ENCODE measurements around the gene ADM2. TPM values are rescaled to one million over a fixed set of nuclear protein-coding genes. Genes with fewer than 3 reads are reported as not detected.
A peak's percentile ranks its signal among the peaks of the same experiment; 100 is the strongest.
"Not testable (repeated sequence)": the region's sequence is repeated elsewhere in the genome, so short reads cannot be mapped to it uniquely, and the experiment has no call there.

Gene ADM2
- total RNA-seq, 1 experiment from 2014 or later, result 3.2 TPM

- DNase-seq, result peak; percentile 88
Observed at GRCh38 chr22:50531546-50531961, 50.2 kb downstream of the ADM2 start.

GRCh38 chr22:50531962-50532674, 50.8 kb downstream of the ADM2 start:
- Histone ChIP-seq H3K4me3 (ENCODE audit: insufficient read depth, low read depth, low read length) (peak overlapping the region; percentile 50), H3K27me3 (ENCODE audit: control insufficient read depth, insufficient read depth, low read length) (peaks cover 58% of the 10 kb centered on the region), H3K36me3 (replicated peaks; ENCODE audit: control insufficient read depth, insufficient read depth, low read length) (no peaks in the 10 kb centered on the region)
- DNase-seq, result peak; percentile 92

More at GRCh38 chr22:50531546-50531961, 50.2 kb downstream of the ADM2 start:
- Histone ChIP-seq H3K36me3 (replicated peaks; ENCODE audit: control insufficient read depth, insufficient read depth, low read length) (no peaks in the 10 kb centered on the region), H3K4me3 (ENCODE audit: insufficient read depth, low read depth, low read length) (peak overlapping the region; percentile 50), H3K27me3 (ENCODE audit: control insufficient read depth, insufficient read depth, low read length) (peaks cover 62% of the 10 kb centered on the region)

DNA sequence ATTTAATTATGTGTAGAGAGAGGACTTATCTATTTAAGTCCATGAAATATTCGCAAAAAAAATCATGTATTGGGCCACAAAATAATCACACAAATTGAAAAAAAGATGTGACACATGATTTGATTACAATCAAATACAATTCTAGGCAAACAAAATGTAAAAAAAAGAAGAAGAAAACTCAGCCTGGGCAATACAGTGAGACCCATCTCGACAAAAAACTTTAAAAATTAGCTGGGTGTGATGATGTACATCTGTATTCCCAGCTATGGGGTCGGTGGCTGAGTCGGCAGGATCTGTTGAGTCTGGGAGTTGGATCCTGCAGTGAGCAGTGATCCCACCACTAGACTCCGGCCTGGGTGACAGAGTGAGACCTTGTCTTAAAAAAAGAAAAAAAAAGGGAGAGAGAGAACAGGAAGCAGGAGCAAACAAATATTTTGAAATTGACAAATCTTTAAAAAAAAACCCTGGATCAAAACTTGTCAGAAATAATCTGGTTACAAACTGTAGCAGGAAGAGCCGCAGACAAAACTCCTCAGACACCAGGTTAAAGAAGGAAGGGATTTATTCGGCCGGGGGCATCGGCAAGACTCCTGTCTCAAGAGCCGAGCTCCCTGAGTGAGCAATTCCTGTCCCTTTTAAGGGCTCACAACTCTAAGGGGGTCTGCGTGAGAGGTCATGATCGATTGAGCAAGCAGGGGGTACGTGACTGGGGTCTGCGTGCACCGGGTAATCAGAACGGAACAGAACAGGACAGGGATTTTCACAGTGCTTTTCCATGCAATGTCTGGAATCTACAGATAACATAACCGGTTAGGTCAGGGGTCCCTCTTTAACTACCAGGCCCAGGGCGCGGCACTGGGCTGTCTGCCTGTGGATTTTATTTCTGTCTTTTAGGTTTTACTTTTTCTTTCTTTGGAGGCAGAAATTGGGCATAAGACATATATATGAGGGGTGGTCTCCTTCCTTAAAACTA, 51.8 kb downstream of the ADM2 start:
- Histone ChIP-seq H3K27me3 (ENCODE audit: control insufficient read depth, insufficient read depth, low read length) (peaks cover 50% of the 10 kb centered on the region), H3K4me3 (ENCODE audit: insufficient read depth, low read depth, low read length) (no peak overlapping the region), H3K36me3 (replicated peaks; ENCODE audit: control insufficient read depth, insufficient read depth, low read length) (no peaks in the 10 kb centered on the region)
- no peak for DNase-seq

DNA sequence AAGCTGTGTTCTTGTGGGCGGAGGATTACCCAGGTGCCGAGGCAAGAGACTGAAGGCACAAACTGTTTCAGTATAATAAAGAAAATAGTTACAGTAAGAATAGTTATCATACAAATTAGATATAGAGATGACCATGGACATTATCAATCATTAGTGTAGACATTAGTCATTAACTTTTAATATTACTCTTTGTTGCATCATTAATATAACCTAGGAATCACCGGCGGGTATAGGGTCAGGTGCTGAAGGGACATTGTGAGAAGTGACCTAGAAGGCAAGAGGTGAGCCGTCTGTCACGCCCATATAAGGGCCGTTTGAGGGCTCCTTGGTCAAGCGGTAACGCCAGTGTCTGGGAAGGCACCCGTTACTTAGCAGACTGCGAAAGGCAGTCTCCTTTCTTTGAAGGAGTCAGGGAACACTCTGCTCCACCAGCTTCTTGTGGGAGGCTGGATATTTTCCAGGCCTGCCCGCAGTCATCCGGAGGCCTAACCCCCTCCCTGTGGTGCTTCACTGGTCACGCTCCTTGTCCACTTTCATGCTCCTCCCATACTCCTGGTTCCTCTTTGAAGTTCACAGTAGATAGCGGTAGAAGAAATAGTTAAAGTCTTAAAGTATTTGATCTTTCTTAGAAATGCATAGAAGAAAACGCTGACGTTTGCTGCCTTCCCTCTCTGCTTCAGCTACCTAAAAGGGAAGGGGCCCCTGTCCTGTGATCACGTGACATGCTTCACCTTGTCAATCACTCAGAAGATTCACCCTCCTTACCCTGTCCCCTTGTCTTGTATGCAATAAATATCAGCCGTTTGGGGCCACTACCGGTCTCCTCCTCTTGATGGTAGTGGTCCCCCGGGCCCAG, 52.7 kb downstream of the ADM2 start:
- not testable (repeated sequence) for H3K4me3 ChIP-seq (ENCODE audit: insufficient read depth, low read depth, low read length); H3K36me3 ChIP-seq (replicated peaks; ENCODE audit: control insufficient read depth, insufficient read depth, low read length)
- DNase-seq, result peak; percentile 4
- H3K27me3 ChIP-seq (ENCODE audit: control insufficient read depth, insufficient read depth, low read length), result peaks cover 41% of the 10 kb centered on the region

DNA sequence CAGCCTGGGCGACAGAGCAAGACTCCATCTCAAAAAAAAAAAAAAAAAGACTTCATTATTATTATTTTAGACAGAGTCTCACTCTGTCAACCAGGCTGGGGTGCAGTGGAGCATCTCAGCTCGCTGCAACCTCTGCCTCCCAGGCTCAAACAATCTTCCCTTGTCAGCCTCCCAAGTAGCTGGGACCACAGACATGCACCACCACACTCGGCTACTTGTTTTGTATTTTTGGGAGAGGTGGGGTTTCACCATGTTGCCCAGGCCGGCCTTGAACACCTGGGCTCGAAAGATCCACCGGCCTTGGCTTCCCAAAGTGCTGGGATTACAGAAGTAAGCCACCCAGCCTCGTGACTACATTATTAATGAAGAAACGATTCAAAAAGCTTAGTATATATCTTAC, 53.8 kb downstream of the ADM2 start:
- no peak for DNase-seq
- Histone ChIP-seq H3K4me3 (ENCODE audit: insufficient read depth, low read depth, low read length) (no peak overlapping the region), H3K36me3 (replicated peaks; ENCODE audit: control insufficient read depth, insufficient read depth, low read length) (no peaks in the 10 kb centered on the region), H3K27me3 (ENCODE audit: control insufficient read depth, insufficient read depth, low read length) (peaks cover 30% of the 10 kb centered on the region)

Other genes with a start within 250 kb of the ADM2 start
- gene TUBGCP6, start 236.5 kb upstream of the ADM2 start, total RNA-seq (2014; rRNA removed; shearing (Covaris generic)), result 24.0 and 31.6 TPM in 2 replicates
- gene HDAC10, start 230.3 kb upstream of the ADM2 start, total RNA-seq (2014; rRNA removed; shearing (Covaris generic)), result 15.7 and 22.4 TPM in 2 replicates
- gene MAPK12, start 219.9 kb upstream of the ADM2 start, total RNA-seq (2014; rRNA removed; shearing (Covaris generic)), result 21.2 and 23.8 TPM in 2 replicates
- gene MAPK11, start 211.2 kb upstream of the ADM2 start, total RNA-seq (2014; rRNA removed; shearing (Covaris generic)), result 1.4 and 2.4 TPM in 2 replicates
- 33.4 and 39.8 TPM in 2 replicates for gene PLXNB2, start 173.9 kb upstream of the ADM2 start, total RNA-seq (2014; rRNA removed; shearing (Covaris generic))
- 0.52 and 1.1 TPM in 2 replicates for gene DENND6B, start 154.5 kb upstream of the ADM2 start, total RNA-seq (2014; rRNA removed; shearing (Covaris generic))
- 47.0 and 48.7 TPM in 2 replicates for gene PPP6R2, start 138.2 kb upstream of the ADM2 start, total RNA-seq (2014; rRNA removed; shearing (Covaris generic))
- 53.8 and 64.4 TPM in 2 replicates for gene SBF1, start 6.5 kb upstream of the ADM2 start, total RNA-seq (2014; rRNA removed; shearing (Covaris generic))
- gene MIOX, start 5.3 kb downstream of the ADM2 start, total RNA-seq (2014; rRNA removed; shearing (Covaris generic)), result not detected in 2 replicates
- 19.0 and 28.1 TPM in 2 replicates for gene LMF2, start 26.2 kb downstream of the ADM2 start, total RNA-seq (2014; rRNA removed; shearing (Covaris generic))
- gene NCAPH2, start 26.7 kb downstream of the ADM2 start, total RNA-seq (2014; rRNA removed; shearing (Covaris generic)), result 74.1 and 86.5 TPM in 2 replicates
- 1.2 TPM in 1 of 2 replicates, not detected in the other for gene SCO2, start 44.1 kb downstream of the ADM2 start, total RNA-seq (2014; rRNA removed; shearing (Covaris generic))
- gene TYMP, start 48.5 kb downstream of the ADM2 start, total RNA-seq (2014; rRNA removed; shearing (Covaris generic)), result 0.55 and 1.1 TPM in 2 replicates
- gene KLHDC7B, start 64.4 kb downstream of the ADM2 start, total RNA-seq (2014; rRNA removed; shearing (Covaris generic)), result not detected in 2 replicates
- not detected in 2 replicates for gene SYCE3, start 81.4 kb downstream of the ADM2 start, total RNA-seq (2014; rRNA removed; shearing (Covaris generic))
- 24.0 and 27.6 TPM in 2 replicates for gene CPT1B, start 96.9 kb downstream of the ADM2 start, total RNA-seq (2014; rRNA removed; shearing (Covaris generic))
- gene CHKB, start 101.3 kb downstream of the ADM2 start, total RNA-seq (2014; rRNA removed; shearing (Covaris generic)), result 42.1 and 54.5 TPM in 2 replicates
- 1.7 and 3.4 TPM in 2 replicates for gene MAPK8IP2, start 119.2 kb downstream of the ADM2 start, total RNA-seq (2014; rRNA removed; shearing (Covaris generic))
- gene ARSA, start 146.6 kb downstream of the ADM2 start, total RNA-seq (2014; rRNA removed; shearing (Covaris generic)), result 9.5 and 11.3 TPM in 2 replicates
- gene SHANK3, start 191.3 kb downstream of the ADM2 start, total RNA-seq (2014; rRNA removed; shearing (Covaris generic)), result 1.8 and 2.1 TPM in 2 replicates

All from H7 (cell line).